ENCODE measurements around the gene PRPF19.

DNA sequence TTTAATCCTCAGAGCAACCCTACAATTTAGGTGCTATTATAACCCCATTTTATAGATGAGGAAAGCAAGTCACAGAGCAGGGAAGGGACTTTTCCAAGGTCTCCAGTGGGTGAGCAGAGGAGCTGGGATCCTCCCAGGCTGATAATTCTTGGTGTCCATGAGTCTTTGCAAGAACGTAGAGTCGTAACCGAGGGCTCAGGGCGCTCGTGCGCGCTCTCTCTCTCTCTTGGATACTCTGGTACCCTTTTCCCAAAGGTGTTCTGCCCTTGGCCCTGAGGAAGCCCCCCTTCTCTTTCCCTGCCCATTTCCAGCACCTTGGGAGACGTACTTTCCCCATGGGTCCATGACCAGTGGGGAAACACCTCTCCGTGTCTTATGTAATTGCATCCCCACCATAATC is 44.2 kb downstream of the PRPF19 start:
- TF ChIP-seq, protein P1, sequence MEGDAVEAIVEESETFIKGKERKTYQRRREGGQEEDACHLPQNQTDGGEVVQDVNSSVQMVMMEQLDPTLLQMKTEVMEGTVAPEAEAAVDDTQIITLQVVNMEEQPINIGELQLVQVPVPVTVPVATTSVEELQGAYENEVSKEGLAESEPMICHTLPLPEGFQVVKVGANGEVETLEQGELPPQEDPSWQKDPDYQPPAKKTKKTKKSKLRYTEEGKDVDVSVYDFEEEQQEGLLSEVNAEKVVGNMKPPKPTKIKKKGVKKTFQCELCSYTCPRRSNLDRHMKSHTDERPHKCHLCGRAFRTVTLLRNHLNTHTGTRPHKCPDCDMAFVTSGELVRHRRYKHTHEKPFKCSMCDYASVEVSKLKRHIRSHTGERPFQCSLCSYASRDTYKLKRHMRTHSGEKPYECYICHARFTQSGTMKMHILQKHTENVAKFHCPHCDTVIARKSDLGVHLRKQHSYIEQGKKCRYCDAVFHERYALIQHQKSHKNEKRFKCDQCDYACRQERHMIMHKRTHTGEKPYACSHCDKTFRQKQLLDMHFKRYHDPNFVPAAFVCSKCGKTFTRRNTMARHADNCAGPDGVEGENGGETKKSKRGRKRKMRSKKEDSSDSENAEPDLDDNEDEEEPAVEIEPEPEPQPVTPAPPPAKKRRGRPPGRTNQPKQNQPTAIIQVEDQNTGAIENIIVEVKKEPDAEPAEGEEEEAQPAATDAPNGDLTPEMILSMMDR (IDR thresholded peaks at IDR 0.05), result no peak
- no peak for TF ChIP-seq POLR2A (IDR thresholded peaks at IDR 0.05)
